ENCODE measurements around the gene TTC6.
A peak's percentile ranks its signal among the peaks of the same experiment; 100 is the strongest.

The TTC6 gene

GRCh38 chr14:37585971-37586796, 9.2 kb upstream of the TTC6 start:
- no peak for DNase-seq (ENCODE audit: low spot score)

DNA sequence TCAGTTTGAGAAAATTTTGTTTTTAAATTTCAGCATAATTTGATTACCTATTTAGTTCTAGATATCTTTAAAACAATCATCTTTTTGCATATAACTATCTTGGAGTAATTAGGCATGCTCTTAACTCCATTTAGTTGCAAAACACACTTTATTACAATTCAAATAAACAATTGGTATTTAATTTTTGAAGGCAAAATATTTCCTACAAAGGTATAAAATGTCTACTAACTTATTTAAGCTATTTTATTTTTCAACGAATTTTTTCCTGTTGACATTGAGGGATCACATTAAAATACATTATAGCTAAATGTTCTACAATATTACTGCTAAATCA, 8.7 kb upstream of the TTC6 start:
- DNase-seq (ENCODE audit: low spot score) = no peak

DNA sequence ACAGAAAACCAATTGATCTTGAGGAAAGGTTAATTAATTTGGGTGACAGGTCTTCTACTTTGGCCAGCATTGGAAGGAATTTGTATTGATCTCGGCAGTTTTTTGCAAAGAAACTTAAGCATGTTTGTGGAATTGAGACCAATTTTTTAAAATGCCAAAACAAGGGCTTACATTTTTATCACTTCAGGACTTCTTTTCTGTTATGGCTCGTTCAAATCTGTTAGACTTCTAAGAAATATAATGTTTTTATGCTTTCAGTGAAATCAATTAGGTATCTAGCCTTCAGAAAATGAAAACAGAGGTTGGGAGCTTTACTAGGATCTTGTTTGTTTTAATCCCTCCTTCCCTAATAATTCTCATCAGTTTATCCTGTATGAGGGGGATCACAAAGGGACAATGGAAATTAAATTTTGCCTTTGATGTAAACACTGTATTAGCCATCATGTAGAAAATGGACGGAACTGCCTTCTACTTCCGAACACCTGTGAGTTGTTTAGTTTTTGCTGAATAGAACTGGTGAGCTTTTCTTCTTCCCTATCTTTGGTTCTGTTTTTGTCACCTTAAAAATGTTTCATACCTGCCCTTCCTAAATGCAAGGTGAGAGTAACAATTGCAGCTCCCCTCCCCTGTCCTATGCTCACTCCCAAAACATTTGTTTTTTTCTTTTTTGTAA, 8.2 kb upstream of the TTC6 start:
- DNase-seq (ENCODE audit: low spot score) = no peak

DNA sequence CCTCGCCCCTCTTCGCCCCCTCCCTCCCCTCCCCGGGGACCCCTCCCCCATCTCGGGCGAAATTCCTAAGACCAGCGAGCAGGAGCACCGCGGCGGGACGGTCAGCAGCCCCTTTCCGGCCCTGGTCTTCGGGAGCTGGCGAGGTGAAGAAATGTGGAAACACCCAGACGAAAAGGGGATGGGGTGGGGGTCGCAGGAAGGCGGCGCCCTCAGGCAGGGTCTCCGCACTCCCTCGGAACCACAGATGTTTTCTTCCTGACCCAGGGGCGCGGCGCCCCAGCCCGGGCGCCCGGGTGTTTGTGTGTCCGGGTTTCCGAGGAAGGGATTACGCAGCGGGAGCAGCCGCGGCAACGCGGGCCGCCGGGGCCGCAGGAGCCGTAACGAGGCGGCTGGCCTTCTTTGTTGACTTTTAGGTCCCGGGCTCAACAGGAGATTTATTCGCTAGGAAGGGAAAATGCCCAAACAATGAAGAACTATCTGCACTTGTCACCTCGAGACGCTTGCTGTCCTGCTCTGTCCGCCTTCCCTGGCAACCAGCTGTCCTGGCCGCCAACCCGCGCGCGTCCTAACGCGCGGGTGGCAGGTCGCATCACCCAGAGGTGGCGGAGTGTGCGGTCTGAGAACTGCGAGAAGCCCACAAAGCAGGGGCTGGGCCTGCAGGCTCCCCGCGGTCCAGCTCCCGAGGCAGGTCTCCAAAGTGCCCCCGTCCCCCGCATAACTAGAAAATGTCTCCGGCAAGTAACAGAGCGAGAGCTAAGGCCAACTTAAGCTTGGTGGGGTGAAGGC, 7.4 kb upstream of the TTC6 start:
- no peak for DNase-seq (ENCODE audit: low spot score)

GRCh38 chr14:37588667-37588955, 6.8 kb upstream of the TTC6 start:
- DNase-seq (ENCODE audit: low spot score) = no peak

- DNase-seq (ENCODE audit: low spot score) = no peak
Observed at GRCh38 chr14:37588956-37589714, 6.3 kb upstream of the TTC6 start.

- DNase-seq (ENCODE audit: low spot score) = no peak
Observed at GRCh38 chr14:37589715-37590427, 5.6 kb upstream of the TTC6 start.

DNA sequence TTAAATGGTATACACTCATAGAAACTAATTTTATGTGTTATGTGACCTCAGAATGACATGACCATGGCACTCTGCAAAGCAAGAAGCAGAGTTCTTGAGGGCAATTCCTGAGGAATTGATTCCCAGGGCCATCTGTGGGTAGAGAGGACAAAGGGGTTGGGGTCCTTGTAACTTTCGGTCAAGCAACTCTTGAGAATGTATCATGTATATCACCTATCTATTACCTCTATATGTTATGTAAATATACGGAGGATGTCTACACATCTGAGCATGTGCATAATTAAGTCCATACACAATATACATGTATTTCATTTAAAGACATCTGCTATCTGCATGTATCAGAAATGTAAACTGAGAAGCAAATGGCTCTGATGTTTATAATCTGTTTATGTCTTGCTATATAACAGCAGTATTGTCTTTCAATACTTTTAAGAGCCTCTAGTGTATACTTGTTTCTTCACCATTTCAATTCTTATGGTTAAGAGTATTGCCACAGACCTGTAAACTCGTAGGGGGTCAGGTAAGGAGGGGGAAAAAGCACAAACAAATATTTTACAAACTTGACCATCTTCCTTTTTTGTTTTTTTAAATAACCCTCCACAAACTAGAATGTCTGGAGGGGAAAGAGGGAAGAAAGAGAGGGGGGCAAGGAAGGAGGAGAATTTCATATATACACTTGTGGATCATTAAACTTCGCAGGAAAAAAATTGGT, 4.8 kb upstream of the TTC6 start:
- DNase-seq (ENCODE audit: low spot score) = no peak

DNA sequence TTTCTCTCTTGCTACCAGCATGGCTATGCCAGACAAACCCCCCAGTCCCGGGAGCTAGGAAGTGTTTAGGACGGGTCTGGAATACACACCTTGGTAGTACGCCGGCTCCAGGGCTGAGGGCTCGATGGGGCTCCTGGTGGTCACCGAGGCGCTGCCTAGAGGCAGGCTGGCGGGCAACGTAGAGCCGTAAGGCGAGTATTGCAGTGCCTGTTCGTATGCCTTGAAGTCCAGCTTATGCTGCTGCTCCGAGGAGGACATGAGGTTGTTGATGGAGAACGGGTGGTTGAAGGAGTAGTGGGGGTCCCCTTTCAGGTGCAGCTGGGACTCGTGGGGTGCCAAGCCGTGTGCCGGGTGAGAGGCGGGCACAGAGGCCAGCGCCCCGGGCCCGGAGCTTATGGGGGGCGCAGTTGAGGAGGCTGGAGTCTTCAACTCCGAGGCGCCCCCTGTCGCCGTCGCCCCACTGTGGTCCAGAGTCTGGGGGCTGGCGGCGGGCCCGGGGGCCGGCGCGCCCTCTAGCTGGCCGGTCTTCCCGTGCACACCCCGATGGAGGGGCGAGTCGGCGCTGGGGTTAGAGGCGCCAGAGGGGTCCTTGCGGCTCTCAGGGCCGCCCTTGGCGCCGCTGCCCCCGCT, 4.0 kb upstream of the TTC6 start:
- DNase-seq (ENCODE audit: low spot score) = no peak

- DNase-seq (ENCODE audit: low spot score) = no peak
Observed at GRCh38 chr14:37591941-37592481, 3.4 kb upstream of the TTC6 start.

GRCh38 chr14:37592482-37593408, 2.7 kb upstream of the TTC6 start:
- no peak for DNase-seq (ENCODE audit: low spot score)

DNA sequence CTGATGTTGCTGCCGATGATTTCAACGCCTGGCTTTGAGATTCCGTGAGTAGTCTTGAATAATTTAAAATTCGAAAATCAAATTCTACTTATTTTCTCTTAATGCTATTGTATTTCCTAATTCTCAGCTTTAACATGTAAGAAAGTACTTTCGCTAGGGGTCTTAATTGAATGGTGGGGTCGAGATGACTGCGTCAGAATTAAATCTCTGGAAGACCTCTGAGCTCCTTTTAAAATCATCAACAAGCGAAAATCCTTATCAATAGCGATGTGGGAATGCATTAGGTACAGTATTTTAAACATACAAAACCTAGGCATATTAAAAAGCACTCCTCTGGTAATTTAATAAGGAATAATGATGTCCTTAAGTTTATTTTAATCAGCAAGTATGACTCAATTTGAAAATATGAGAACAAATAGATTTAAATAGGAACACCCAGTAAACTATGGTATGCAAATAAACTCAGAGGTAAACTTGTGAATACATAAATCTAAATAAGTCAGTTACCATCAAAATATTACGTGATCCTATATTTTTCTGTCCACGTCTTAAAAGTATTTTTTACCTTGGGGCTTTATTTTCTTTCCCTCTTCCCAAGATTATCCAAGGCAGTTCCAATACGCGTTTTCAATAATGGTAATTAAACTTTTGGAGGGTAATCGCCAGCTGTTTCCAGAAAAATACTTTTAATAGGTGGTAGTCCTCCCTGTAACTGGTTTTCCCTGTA, 1.8 kb upstream of the TTC6 start:
- DNase-seq (ENCODE audit: low spot score) = no peak

DNA sequence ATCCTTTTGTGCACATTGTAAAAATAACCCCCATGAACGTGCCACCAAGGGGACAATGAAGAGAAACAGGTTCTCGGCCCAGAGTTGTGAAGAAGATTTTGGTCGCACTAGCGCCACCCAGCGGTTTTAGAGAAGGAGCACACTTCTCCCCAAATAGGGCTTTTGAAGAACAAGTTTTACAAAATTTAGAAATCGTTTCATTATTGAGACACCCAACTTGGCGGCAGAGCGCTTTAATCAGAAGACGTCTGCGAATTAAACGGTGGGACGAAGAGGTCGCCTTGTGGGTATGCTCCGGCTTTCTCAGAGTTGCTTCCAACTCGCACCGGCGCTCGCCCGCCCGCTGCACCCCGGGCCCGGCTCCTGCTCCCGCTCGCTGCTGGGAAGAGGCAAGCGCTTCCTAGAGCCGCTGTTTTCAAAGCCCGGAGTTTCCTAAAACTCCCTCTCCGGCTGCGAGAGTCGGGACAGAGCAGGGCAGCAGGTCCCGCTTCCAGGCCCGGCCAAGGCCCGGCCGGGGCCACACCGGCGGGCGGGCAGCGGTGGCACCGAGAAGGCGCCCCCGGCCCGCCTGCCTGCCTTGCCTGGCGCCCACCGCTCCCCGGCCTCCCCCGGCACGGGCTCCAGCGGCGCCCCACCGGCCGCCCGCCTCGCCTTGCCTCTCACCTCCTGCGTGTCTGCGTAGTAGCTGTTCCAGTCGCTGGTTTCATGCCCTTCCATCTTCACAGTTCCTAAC, 1.0 kb upstream of the TTC6 start:
- DNase-seq (ENCODE audit: low spot score) = peak; percentile 27

GRCh38 chr14:37595809-37596621, 586 bp downstream of the TTC6 start:
- no peak for DNase-seq (ENCODE audit: low spot score)

- DNase-seq (ENCODE audit: low spot score) = no peak
Observed at GRCh38 chr14:37596790-37597472, 1.5 kb downstream of the TTC6 start.

GRCh38 chr14:37597538-37597913, 2.1 kb downstream of the TTC6 start:
- no peak for DNase-seq (ENCODE audit: low spot score)

Data from hematopoietic multipotent progenitor cell treated with erythropoietin and hydrocortisone succinate and interleukin-3 and kit ligand, for 15 days (in vitro differentiated cells).